Stimulated activated CD8-positive, alpha-beta memory T cell treated with anti-CD3 and anti-CD28 coated beads, Interleukin-2, amount 100 ng/mL, for 1 hour (primary cell): ENCODE data around the gene PHC2.
A peak's percentile ranks its signal among the peaks of the same experiment; 100 is the strongest.

Experiments
- DNase-seq, 2 donors: peaks; one replicate each; pipeline ENCODE4 v3.0.0-alpha.2; 2020; ENCODE audit warnings: low read depth in 2 of 2

The PHC2 gene

DNA sequence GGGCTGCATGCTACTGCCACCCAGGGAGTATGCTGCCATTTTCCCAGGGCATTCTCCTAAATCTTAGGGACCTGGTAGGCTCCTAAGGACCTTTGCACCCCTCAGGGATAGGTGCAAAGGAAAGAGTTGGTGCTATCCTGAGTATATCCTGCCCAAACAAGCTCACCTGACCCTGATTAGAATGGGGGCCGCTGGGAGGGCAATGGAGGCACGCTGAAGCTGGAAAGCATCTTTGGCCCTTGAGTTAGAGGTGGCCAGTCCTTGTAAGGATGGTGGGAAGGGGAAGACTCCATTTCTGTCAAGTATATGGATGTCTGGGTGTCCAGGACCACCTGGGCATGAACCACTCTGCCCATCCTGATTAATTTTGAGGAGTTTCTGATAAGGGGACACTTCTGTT is 61.1 kb downstream of the PHC2 start:
- no peak for DNase-seq

GRCh38 chr1:33369081-33369480 is 61.8 kb downstream of the PHC2 start:
- DNase-seq: no peak

- no peak for DNase-seq
Measured at GRCh38 chr1:33368431-33368830, 62.5 kb downstream of the PHC2 start.

GRCh38 chr1:33367485-33368405 is 63.1 kb downstream of the PHC2 start:
- DNase-seq: peak; percentile 69 to 79

GRCh38 chr1:33366762-33367484 is 64.0 kb downstream of the PHC2 start:
- no peak for DNase-seq

DNA sequence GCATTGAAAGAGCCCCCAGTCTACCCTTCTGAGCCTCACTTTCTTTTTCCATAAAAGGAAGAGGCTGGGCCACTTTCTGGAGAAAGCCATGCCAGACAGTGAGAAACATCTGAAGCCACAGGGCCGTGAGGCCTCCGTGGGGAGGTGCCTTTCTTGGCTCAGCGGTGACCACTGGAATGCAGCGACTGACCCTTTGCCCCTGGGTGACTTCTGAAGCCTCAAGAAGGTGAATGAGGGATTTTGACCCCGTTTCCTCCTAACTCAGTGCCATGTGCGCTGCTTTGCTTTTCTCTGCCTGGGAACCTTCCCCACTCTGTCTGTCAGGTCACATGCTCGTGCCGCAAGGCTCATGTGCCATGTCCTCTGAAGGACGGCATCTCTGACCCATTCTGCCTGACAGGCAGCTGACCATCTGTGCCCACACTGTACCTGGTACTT is 65.3 kb downstream of the PHC2 start:
- no peak for DNase-seq

GRCh38 chr1:33364565-33364918 is 66.4 kb downstream of the PHC2 start:
- no peak for DNase-seq

GRCh38 chr1:33363470-33363861 is 67.4 kb downstream of the PHC2 start:
- DNase-seq: no peak

GRCh38 chr1:33363021-33363420 is 67.9 kb downstream of the PHC2 start:
- DNase-seq: no peak

DNA sequence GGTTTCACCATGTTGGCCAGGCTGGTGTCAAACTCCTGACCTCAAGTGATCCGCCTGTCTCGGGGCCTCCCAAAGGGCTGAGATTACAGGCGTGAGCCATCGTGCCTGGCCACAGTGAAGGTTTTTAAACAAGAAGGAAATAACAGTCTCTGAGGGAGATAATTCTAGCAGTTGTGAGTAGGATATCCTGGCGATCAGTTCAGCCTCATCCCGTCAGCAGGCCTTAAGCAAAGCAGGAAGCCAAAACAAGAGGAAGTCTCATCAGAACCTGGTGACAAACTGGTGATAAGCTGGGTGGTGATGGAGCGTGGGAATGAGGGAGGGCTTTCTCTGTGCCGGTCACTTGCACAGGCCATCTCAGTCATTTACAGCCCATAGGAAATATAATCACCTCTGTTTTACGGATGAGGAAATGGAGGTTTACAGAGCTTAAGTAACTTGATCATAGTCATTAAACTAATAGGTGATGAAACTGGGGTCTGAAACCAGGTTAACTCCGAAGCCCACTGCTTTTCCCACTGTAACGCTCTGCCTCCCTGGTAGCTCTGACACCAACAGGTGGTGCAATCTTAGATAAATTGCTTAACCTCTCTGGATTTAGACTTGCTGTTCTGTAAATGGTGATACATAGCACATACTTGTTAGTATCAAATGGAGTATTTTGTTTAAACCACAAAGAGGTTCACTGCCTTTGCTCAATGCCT is 69.2 kb downstream of the PHC2 start:
- no peak for DNase-seq

DNA sequence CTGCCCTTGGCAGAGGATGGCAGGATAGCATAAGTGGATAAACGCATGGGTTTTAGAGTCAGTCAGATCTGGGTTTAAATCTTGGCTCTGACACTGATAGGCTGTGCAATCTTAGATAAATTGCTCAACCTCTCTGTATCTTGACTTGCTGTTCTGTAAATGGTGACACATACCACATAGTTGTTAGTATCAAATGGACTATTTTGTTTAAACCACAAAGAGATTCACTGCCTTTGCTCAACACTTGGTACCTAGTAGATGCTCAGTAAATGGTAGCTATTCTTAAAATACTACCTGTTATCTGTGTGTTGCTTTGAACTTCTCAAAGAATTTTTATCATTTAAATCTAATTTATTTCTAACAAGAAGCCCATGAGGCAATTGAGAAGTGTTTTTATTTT is 70.5 kb downstream of the PHC2 start:
- no peak for DNase-seq

- no peak for DNase-seq
Measured at GRCh38 chr1:33359931-33360330, 71.0 kb downstream of the PHC2 start.

DNA sequence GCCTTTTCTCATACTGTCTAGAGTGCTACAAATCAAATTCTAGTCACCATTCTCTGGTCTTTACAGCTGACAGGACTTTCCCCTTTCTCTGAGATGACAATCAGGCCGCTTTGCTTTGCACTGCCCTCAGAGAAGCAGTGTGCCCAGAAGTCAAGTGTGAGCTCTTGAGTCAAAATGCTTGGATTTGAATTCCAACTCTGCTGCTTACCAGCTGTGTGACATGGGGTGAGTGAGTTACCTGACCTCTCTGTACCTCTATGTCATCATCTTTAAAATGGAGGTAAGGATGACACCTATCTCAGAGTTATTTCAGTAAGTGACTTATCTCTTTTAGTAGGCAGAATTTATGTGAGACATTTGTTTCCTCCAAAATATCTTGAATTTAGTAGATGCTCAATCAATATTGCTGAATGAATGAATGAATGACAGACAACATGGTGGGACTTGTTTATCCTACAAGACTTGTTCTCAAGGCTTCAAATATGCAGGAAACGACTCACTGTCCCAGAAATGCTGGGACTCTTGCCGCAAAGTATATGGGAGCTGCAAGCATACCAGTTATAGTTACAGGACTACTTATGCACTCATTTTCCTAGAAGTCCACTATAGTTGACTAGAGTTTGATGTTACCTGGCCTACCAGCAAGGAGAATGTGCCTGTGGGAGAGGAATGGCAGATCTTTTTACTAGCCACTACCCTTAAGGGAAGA is 71.9 kb downstream of the PHC2 start:
- DNase-seq: no peak

DNA sequence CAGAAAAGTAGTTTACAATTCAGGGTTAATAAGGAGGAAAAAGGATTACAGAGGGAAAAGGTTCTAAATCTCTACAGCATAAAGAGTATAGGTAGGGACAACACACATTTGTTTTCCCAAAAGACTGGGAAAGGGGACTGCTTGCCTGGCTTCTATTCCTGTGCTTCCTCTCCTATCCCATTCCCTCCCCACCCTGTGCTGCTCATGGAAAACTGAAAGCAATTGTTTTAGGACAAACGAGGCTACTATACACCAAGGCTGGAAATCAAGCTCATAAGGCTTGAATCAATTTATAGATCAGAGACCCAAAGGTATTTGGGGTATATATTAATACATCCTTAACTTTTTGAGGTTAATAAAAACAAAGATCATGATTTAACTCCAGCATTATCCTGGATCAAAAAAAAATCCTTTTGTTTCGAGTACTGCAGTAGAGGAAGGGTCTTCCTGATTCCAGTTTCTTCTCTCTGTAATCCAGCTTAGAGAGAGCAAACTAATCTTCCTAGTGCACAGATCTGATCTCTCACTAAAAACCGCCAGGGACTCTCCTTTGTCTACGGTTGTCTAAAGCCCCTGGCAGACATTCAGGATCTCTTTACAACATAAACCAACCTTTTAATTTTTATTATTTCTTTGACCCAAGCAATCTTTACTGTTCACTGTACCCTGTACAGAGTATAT is 72.6 kb downstream of the PHC2 start:
- DNase-seq: no peak

DNA sequence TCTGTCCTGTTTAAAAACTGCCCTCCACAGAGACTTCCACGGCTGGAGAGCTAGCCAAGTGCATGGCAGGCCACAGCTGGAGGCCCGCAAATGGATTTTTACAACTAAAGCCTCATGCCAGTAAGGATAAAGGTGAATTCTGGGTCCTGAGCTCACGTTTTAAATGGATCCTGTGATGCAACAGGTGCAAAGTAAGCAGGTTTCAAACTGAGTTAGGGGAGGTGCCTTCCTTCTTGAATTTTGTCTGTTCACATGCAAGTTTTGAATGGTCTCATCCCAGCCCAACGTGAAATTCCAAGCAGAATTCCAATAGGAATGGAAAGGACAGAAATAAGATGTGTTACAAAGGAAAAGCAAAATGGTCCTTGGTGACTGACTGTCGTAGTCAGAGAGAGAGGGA is 73.8 kb downstream of the PHC2 start:
- DNase-seq: no peak

DNA sequence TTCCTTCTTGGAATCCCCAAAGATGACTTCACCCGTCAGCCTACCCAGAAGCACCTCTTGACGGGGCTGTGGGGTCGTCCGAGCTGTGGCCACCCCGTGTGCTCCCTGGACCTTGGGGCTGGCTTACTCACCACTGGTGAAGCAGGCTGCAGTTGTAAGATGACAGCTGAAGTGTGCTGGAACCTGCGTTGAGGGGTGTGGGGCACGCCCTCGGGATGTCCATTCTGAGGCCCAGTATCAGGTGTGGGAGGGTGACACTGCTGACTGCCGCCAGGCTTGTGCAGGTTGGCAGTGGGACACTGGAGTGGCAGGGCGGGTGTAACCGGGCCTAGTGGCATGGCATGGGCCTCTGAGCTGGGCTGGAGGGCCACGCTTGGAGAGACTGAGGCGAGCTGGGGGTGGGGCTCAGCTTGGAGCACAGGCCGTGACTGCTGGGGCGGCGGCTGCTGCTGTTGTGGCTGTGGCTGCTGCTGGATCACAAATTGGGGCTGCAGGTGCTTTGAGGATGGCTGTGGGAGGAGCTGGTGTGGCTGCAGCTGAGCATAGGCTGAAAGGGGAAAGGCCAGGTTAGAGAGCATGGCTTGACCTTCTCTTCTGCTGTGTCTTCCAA is 76.1 kb downstream of the PHC2 start:
- DNase-seq: no peak

- DNase-seq: no peak
Measured at GRCh38 chr1:33353531-33353930, 77.4 kb downstream of the PHC2 start.

GRCh38 chr1:33351281-33351660 is 79.6 kb downstream of the PHC2 start:
- no peak for DNase-seq

- DNase-seq: no peak
Measured at GRCh38 chr1:33350611-33351280, 80.1 kb downstream of the PHC2 start.
